ENCODE results near the gene G6PD.
"Not testable (repeated sequence)": the region's sequence is repeated elsewhere in the genome, so short reads cannot be mapped to it uniquely, and the experiment has no call there.

The G6PD gene

GRCh38 chrX:154542723-154543424 is 3.8 kb downstream of the G6PD start:
- TF ChIP-seq RARB (CRISPR knock-in tag; IDR thresholded peaks at IDR 0.05) = no peak
- no peak for TF ChIP-seq ZNF565 (CRISPR knock-in tag; conservative IDR thresholded peaks at IDR 0.05; ENCODE audit: low read depth)
- no peak for TF ChIP-seq SNAI2 (CRISPR knock-in tag; IDR thresholded peaks at IDR 0.05)
- TF ChIP-seq ZNF70 (CRISPR knock-in tag; IDR thresholded peaks at IDR 0.05) = no peak
- TF ChIP-seq, protein P1, sequence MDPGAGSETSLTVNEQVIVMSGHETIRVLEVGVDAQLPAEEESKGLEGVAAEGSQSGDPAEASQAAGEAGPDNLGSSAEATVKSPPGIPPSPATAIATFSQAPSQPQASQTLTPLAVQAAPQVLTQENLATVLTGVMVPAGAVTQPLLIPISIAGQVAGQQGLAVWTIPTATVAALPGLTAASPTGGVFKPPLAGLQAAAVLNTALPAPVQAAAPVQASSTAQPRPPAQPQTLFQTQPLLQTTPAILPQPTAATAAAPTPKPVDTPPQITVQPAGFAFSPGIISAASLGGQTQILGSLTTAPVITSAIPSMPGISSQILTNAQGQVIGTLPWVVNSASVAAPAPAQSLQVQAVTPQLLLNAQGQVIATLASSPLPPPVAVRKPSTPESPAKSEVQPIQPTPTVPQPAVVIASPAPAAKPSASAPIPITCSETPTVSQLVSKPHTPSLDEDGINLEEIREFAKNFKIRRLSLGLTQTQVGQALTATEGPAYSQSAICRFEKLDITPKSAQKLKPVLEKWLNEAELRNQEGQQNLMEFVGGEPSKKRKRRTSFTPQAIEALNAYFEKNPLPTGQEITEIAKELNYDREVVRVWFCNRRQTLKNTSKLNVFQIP (CRISPR knock-in tag; IDR thresholded peaks at IDR 0.05; ENCODE audit: borderline replicate concordance, low read depth) = no peak
- ATAC-seq = no peak

DNA sequence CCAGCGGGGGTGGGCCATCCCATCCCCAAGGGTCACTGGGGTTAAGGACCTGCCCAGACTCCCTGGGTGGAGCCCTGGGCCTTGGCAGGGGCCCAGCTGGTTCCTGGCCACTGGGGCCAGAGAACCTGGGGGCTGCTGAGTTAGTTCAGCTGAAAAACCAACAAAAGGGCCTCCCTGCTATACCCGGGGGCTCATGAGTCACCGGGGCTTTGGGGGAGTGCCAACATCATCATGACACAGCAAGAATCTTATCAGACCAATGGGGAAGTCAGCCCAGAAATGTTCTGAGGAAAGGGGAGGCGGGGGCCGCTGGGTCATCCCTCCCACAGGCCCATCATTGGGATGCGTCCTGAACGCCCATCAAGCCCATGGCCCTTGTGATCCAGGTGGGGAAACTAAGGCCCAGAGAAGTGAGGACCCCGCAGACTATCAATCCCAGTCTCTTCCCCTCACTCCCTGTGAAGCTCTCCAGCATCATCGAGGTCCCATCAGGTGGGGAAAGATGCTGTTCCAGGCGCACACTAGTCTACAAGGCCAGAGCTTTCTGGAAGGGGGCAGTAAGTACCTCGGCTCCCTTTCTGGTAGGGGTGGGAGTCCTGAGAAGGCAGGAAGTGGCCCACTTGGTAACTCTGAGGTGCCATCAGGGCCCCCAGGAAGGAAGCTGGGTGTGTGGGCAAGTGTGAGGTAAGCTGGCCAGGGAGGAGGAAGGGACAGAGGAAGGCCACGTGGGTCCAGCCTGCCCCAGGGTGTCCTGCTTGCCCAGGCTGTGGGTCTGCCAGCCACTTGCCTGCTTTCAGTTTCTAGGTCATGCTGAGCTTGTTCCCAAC is 4.5 kb downstream of the G6PD start:
- ATAC-seq = peak; percentile 59
- TF ChIP-seq CSDC2 (CRISPR knock-in tag; IDR thresholded peaks at IDR 0.05) (0 out of 2 replicates have a peak, but pooled peaks have one; percentile 28), ZNF70 (CRISPR knock-in tag; IDR thresholded peaks at IDR 0.05) (no peak)
- TF ChIP-seq, protein P2, sequence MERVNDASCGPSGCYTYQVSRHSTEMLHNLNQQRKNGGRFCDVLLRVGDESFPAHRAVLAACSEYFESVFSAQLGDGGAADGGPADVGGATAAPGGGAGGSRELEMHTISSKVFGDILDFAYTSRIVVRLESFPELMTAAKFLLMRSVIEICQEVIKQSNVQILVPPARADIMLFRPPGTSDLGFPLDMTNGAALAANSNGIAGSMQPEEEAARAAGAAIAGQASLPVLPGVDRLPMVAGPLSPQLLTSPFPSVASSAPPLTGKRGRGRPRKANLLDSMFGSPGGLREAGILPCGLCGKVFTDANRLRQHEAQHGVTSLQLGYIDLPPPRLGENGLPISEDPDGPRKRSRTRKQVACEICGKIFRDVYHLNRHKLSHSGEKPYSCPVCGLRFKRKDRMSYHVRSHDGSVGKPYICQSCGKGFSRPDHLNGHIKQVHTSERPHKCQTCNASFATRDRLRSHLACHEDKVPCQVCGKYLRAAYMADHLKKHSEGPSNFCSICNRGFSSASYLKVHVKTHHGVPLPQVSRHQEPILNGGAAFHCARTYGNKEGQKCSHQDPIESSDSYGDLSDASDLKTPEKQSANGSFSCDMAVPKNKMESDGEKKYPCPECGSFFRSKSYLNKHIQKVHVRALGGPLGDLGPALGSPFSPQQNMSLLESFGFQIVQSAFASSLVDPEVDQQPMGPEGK (CRISPR knock-in tag; IDR thresholded peaks at IDR 0.05; ENCODE audit: borderline replicate concordance) = peak; percentile 87; the same call in 1 of the 2 replicates

- no peak for TF ChIP-seq ZNF565 (CRISPR knock-in tag; conservative IDR thresholded peaks at IDR 0.05; ENCODE audit: low read depth)
- no peak for TF ChIP-seq CSDC2 (CRISPR knock-in tag; IDR thresholded peaks at IDR 0.05)
- no peak for TF ChIP-seq GLIS3 (CRISPR knock-in tag; IDR thresholded peaks at IDR 0.05)
- TF ChIP-seq RARB (CRISPR knock-in tag; IDR thresholded peaks at IDR 0.05) = no peak
- TF ChIP-seq CSRNP3 (CRISPR knock-in tag; IDR thresholded peaks at IDR 0.05) = no peak
- TF ChIP-seq ZNF8 (CRISPR knock-in tag; IDR thresholded peaks at IDR 0.05) = no peak
- no peak for TF ChIP-seq ISL1 (CRISPR knock-in tag; IDR thresholded peaks at IDR 0.05)
- TF ChIP-seq TCF4 (CRISPR knock-in tag; IDR thresholded peaks at IDR 0.05; ENCODE audit: borderline replicate concordance) = no peak
- TF ChIP-seq ZFP30 (CRISPR knock-in tag; IDR thresholded peaks at IDR 0.05) = no peak
Measured at GRCh38 chrX:154541589-154541895, 5.1 kb downstream of the G6PD start.

GRCh38 chrX:154540897-154541535 is 5.6 kb downstream of the G6PD start:
- no peak for ATAC-seq
- TF ChIP-seq, protein P3, sequence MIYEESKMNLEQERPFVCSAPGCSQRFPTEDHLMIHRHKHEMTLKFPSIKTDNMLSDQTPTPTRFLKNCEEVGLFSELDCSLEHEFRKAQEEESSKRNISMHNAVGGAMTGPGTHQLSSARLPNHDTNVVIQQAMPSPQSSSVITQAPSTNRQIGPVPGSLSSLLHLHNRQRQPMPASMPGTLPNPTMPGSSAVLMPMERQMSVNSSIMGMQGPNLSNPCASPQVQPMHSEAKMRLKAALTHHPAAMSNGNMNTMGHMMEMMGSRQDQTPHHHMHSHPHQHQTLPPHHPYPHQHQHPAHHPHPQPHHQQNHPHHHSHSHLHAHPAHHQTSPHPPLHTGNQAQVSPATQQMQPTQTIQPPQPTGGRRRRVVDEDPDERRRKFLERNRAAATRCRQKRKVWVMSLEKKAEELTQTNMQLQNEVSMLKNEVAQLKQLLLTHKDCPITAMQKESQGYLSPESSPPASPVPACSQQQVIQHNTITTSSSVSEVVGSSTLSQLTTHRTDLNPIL (CRISPR knock-in tag; IDR thresholded peaks at IDR 0.05; ENCODE audit: low read depth) = no peak
- TF ChIP-seq ZNF565 (CRISPR knock-in tag; conservative IDR thresholded peaks at IDR 0.05; ENCODE audit: low read depth) = no peak

More at GRCh38 chrX:154541589-154541895, 5.1 kb downstream of the G6PD start:
- ATAC-seq = no peak; the same call in 2 of the 3 replicates

DNA sequence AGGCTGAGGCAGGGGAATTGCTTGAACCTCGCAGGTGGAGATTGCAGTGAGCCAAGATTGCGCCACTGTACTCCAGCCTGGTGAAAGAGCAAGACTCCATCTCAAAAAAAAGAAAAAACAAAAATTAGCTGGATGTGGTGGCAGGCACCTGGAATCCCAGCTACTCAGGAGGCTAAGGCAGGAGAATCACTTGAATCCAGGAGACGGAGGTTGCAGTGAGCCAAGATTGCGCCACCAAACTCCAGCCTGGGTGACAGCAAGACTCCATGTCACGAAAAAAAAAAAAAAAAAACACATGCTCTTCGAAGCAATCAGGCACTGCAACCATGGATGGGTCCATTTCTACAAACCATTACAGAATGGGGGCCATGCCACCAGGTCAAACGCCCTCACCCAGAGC is 6.3 kb downstream of the G6PD start:
- not testable (repeated sequence) for ATAC-seq

DNA sequence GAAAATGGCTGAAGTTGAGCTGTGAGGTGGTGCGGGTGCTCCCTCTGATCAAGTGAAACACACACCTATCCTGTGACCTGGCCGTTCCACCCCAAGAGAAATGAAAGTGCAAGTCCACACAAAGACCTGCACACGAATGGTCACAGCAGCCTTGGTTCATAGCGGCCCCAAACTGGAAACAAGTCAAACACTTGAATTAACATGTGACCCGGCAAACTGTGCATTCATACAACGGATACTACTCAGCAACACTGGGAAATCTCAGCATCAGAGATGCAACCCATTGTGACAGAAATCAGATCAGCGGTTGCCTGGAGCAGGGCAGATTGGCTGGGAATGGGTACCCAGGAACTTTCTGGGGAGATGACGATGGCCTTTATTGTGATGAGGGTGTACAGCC is 7.6 kb downstream of the G6PD start:
- 0 out of 2 replicates have a peak, but pooled peaks have one; percentile 25 for TF ChIP-seq TSHZ2 (CRISPR knock-in tag; IDR thresholded peaks at IDR 0.05)
- TF ChIP-seq ZC3H10 (CRISPR knock-in tag; IDR thresholded peaks at IDR 0.05) = no peak
- peak; percentile 11; the same call in 2 of the 3 replicates for ATAC-seq

Measured in SK-N-SH treated with all-trans-retinoic acid at 6 μM for 48 hours (cell line).